SHP77 (cell line): Measurements from ENCODE around the gene PCDH9.

Experiments used
- DNase-seq, 2 experiments: peaks; one replicate each; lab custom pipeline; 2025; lab: John Stamatoyannopoulos, UW

The PCDH9 gene

GRCh38 chr13:67084066-67084465 lies 146.1 kb downstream of the PCDH9 start:
- DNase-seq: no peak

- DNase-seq: no peak
These were observed 146.6 kb downstream of the PCDH9 start for GRCh38 chr13:67083519-67083918.

GRCh38 chr13:67080351-67080750 lies 149.8 kb downstream of the PCDH9 start:
- no peak for DNase-seq

- no peak for DNase-seq
These were observed 152.1 kb downstream of the PCDH9 start for GRCh38 chr13:67078062-67078461.

GRCh38 chr13:67077132-67077531 lies 153.0 kb downstream of the PCDH9 start:
- no peak for DNase-seq

GRCh38 chr13:67076378-67076777 lies 153.8 kb downstream of the PCDH9 start:
- no peak for DNase-seq

GRCh38 chr13:67075239-67075638 lies 154.9 kb downstream of the PCDH9 start:
- no peak for DNase-seq

GRCh38 chr13:67071918-67072598 lies 158.1 kb downstream of the PCDH9 start:
- no peak for DNase-seq

- DNase-seq: no peak
These were observed 159.8 kb downstream of the PCDH9 start for GRCh38 chr13:67070306-67070705.

GRCh38 chr13:67069117-67069767 lies 160.9 kb downstream of the PCDH9 start:
- no peak for DNase-seq

- DNase-seq: no peak
These were observed 165.2 kb downstream of the PCDH9 start for GRCh38 chr13:67064920-67065319.

- DNase-seq: no peak
These were observed 167.1 kb downstream of the PCDH9 start for GRCh38 chr13:67063036-67063435.

- no peak for DNase-seq
These were observed 168.0 kb downstream of the PCDH9 start for GRCh38 chr13:67062160-67062559.

- no peak for DNase-seq
These were observed 168.4 kb downstream of the PCDH9 start for GRCh38 chr13:67061750-67062149.

GRCh38 chr13:67052550-67053490 lies 177.3 kb downstream of the PCDH9 start:
- DNase-seq: no peak

GRCh38 chr13:67049744-67050143 lies 180.4 kb downstream of the PCDH9 start:
- no peak for DNase-seq

GRCh38 chr13:67048821-67049150 lies 181.3 kb downstream of the PCDH9 start:
- no peak for DNase-seq

- no peak for DNase-seq
These were observed 181.9 kb downstream of the PCDH9 start for GRCh38 chr13:67048084-67048820.

GRCh38 chr13:67045357-67045756 lies 184.8 kb downstream of the PCDH9 start:
- no peak for DNase-seq

GRCh38 chr13:67043901-67044300 lies 186.2 kb downstream of the PCDH9 start:
- no peak for DNase-seq

- no peak for DNase-seq
These were observed 187.6 kb downstream of the PCDH9 start for GRCh38 chr13:67042556-67042955.
